DMS153 treated with DMSO at 0.1 percent for 48 hours (cell line): ENCODE measurements around the gene LRMDA.

Experiments
- DNase-seq: peaks from one replicate; lab custom pipeline; 2025; ENCODE audit not compliant: unreplicated experiment; lab: John Stamatoyannopoulos, UW

Gene LRMDA

DNA sequence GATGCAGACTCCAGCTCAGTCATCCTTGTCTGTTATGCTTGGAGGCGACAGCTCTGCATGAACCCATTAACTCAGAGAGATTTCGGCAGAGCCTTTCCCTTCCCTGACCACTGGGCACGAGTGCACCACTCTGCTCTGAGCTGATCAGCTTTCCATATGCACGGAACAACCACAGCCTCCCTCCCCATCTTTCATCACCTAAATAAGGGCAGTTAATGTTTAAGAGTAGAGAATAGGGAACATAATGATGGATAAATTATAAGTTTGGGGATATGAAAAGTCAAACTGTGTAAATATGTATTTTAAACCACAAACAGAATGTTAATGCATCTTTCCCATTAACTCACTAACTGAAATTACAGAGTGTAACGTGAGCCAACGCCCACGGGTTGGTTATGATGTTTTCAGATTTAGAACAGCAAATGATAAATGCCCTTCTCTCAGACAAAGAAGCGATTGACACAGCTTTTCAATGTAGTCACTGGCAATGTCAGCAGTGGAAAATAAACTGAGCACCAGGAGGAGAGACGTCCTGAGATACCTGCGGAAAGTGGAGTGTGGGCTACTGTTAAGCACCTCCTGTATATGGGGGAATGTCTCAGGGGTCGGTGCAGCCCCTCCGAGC is 658.2 kb downstream of the LRMDA start:
- peak; percentile 20 for DNase-seq

DNA sequence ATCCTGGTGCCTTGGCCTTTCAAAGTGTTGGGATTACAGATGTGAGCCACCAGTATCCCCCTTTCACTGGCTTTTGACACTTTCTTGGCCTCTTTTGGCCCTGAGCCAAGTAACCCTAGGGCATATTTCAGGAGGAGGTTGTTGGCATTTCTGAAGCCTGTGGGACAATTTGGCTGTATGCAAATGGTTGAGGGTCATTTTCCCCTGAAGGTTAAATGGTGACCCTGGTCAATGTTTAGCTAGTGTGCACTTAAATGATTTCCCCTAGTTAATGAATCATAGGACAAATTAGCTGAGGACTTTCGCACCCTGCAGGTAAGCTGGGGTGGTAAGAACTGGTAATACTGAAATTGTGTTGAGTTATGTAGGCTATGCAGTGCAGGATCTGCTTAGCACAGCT is 660.5 kb downstream of the LRMDA start:
- no peak for DNase-seq

DNA sequence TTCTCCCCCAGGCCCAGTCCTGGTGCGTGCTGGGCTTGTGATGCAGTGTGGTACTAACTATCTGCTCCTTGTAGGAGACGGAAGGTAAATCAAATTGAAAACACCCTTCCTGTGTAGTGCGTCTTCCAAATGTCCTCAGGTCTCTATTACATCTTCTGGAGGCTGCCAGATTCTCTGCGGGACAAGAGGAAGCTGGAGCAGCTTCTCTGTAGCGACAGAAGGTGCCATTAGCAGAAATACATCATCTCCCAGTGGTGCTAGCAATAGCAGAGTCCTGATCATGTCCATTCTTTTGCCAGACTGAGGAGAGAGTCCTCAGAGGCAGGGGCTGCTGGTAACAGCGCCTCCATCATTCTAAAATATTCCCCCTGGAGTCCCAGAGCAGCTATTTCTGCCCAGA is 675.2 kb downstream of the LRMDA start:
- no peak for DNase-seq

DNA sequence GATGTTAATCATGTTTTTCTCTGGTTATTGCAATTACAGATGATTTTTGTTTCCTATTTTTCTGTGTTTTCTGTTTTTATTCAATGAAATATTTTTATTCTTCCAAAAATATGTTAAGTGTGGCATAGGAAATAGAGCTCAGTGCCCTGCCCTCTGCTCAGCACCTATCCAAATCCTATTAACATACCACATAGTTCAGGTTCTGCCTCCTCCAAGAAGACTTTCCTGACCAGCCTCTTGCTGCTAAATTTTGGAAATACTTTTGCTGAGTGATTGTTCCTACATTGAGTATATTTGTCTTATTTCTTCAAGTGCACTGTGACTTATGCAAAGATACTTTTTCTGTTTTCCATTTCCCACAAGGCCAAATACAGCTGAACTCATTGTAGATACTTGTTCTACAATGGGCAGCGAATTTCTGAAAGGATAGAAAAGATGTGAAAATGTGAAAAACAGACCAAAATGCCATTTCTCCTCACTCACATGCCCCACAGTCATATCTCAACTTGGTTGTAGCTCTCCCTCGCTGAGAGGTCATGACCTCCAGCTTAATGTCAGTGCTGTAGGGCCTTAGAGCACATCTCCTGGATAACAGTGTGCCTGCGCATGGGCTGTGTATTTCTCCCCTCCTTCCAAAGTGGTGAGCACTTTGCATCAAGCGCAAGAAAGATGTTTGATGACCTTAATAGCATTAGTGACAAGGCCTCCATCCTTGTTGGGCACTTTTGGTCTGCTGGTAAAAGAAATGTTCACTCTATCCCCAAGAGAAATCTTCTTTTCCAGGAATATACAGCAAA is 677.3 kb downstream of the LRMDA start:
- no peak for DNase-seq

DNA sequence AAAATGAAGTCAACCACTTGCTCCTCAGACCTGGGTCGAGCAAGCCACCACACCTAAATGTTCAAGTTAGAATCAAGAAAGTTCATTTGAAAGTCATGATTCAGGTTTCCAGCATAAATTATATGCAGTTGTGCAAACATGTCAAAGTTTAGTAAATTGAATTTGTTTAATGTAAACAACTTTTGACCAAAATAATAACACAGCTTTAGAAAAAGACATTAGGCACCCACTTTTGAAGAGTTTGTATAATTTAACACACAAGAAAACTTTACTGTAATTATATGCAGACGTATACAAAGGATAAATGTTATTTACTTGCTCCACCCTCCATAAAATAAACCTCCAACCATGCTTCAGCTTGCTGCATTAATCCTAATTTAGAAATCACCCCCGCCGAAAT is 680.0 kb downstream of the LRMDA start:
- no peak for DNase-seq

DNA sequence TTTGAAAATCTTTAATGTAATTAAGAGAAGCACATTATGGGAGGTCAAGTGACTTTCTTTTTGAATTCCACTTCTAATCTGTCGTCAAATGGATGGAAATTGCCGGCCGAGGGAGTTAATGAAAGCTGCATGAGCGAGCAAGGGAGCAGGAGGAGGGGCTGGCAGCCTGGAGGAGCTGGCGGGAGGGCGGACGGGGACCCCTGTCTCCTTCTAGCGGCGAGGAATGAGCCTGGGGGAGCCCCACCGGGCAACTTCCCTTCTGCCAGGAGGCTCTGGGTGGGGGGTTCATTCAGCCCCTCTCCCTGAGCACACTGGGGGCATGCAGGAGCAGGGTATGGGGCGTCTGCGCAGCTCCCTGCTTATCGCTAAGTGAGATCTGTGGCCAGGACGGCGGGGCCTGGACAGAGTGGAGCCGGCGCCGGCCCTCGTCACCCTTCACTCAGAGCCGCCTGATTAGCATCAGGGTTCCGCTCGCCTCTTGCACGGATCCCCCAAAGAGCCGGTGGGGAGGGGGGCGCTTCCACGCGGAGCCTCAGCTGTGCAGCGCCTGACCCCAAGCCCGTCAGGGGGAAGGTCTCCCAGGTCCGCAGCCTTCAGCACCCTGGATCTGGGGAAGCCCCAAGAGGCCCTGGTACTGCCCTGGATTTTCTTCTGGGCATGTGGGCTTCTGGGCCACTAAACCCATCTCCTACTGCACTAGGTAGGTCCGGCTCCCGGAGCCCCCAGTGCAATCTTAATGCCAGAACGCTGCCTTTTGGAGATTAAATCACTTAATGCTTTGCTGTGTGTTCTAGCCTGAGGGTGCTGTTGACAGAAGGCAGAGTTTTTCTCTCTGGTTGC is 680.8 kb downstream of the LRMDA start:
- DNase-seq: no peak

DNA sequence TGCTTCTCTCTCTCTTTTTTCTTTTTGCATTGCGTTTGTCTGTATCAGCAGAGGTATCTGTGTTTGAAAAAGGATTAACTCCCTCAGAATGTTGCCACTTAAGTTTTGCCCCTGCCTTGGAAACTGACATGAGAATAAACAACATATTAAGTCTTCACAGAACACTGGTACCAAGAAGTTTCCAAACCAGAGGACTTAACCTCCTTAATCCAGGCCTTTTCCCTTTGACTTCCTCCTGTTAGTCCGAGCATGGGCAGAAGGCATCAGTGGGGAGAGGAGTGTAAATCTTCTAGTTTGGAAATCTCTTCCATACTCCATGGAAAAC is 681.4 kb downstream of the LRMDA start:
- no peak for DNase-seq

DNA sequence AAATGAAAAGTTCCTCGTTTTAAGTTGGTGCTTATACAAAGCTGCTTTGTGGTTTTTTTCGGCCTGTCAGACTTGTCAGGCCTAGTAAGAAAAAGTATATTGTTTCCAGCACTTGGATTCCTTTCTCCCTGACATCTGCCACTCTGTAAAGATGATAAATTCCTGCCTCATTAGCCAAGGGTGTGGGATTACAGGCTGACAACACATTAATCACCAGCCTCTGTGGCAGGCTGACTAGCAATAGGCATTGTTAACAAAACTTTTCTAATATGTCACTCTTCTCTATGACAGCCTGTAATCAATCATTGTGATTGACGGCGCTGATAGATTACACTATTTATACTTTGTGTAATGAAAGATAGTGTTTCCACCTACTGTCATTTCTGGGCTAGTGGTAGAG is 682.5 kb downstream of the LRMDA start:
- DNase-seq: no peak

DNA sequence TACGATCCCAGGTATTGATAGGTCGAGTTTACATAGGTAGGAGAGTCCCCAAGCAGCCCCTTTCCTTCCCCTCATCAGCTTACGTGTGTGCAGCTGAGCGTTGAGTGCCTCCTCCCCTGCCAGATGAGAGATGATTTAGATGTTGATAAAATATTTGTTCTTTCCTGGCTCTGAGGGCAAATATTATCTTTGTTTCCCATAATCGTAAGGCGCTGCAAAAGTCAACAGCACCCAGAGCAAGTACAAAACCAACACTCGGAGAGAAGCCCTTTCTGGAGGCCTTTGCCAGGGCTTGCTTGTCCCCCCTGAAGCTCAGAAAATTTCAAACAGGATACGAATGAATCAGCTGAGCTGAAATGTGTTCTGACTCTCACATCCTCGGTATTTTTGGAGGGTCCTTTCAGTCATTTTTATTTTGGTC is 683.2 kb downstream of the LRMDA start:
- DNase-seq: peak; percentile 54

DNA sequence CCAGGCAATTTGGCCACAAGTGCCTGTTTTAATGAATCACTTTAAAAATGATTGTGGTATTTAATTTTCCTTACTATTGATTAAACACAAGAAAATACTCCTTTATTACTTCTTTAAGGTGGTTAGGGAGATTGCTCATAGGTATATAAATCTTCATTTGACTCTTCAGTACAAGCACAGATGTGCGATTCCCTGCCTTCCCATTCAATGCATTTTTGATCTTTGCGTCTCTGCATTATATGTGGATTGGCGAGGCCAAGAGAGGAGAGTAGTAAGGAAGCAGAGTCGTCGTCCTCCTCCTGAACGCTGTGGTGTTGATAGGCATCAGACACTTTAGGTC is 683.7 kb downstream of the LRMDA start:
- no peak for DNase-seq

DNA sequence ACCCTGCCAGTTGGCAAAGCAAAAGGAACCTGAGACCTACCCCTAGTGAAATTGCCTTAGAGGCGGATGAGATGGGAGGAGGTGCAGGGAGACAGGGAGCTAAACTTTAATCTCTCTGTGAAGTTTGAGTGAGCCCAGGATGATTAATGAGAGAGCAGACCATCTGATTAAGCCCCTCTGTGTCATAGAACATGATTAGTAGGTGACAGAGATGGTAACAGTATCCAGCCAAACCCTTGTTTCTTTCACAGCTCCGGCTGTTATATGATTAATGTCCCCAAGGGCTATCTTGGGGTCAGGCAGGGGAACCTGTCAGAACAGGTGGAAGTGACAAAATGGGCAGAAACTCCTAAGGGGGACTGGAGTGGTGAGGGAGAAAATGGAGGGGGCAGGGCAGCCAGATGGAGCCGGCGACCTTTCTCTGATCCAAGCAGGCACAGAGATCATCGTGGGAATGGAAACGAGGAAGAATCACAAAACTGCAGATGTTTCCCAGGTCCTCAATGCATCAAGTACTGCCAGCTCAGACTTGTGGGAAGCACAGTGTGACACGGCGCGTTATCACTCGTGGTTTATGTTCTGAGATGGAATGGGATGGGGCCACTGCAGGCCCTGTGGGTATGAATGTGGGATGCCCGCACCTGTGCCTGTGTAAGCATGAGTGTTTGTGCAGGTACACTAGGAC is 684.2 kb downstream of the LRMDA start:
- peak; percentile 28 for DNase-seq

DNA sequence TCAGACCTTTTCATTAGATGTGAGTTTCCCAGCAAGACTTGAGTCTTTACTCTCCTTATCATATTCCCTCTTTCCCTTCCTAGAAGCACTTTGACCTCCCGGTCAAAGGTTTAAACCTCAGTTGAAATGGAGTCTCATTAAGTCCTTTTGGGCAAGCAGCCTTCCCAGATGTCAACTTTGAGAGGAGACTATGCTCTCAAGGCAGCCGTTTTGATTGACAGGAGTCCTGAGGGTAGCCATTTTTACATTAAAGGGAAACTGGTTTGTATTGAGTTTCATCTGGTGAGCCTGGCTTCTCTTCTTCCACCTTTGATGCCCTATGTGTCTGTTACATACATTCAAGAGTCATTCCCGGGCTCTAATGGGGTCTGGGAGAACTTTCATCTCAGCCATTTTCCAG is 685.1 kb downstream of the LRMDA start:
- no peak for DNase-seq

DNA sequence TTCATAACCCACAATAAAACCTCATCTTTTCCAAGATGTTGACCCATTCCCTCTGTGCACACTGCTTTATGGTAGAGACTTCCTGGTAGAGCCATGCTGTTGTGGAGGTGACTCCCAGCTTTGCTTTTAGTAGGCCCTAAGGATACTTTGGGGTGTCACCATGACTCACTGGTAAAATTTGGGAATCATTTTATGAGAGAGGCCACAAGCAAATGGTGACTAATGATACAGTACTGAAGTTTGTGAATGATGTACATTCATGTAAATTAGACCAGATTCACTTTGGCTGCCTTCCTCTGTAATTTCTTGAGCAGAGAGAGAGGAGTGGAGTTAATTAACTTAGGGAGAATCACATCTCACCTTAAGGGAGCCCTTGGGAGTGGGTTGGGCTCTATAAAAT is 686.5 kb downstream of the LRMDA start:
- no peak for DNase-seq

DNA sequence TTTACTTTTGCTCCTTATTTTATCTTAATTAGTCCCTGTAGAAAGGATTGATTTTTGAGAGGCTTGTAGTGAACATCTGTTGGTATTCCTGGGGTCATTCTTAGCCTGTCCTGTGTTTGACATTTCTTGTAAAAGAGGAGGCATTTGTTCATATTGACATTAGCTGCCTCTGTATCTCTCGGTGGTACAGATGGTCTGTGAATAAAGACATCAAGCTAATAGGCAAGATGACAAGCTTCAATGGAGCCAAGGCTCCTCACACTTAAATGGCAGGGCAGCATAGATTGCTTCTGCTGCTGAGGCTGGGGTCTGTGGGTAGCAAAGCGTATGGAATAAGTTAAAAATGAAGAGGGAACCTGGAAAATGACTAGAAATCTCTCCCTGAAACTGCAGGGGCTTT is 687.6 kb downstream of the LRMDA start:
- no peak for DNase-seq

DNA sequence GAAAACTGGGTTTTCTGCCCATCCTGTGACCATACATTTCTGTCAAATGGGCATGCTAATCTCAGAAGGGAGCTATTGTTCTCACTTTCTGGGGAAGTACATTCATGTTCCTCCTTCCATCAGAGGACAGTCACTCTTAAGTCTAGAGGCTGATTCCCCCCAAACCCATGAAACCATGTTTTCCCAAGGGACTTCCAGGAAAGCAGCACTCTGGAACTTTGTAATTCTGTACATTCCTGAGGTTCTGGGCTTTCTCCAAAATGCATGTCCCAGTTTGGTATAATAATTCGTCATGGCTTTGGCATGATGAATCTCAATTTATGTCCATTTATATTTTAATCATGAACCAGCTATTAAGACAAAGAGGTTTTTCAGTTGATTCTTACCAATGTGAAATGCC is 688.1 kb downstream of the LRMDA start:
- DNase-seq: no peak

DNA sequence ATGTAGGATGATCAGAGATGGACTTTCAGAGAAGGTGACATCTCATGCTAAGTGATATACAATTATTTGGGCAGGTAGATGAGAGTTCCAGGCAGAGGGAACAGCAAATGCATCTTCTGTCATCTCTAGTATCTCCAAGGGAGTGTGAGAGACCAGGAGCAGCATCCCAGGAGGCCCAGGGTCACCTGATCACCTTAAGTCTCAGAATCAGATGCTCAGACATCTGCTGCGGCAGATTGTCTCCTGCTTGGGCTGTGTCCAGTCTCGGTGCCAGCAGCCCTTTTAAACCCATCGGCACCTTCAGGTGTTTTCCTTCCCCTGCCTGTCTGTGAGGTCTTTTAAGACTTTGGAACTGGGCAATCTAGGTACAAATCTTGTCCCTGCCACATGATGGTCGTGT is 690.6 kb downstream of the LRMDA start:
- DNase-seq: no peak

DNA sequence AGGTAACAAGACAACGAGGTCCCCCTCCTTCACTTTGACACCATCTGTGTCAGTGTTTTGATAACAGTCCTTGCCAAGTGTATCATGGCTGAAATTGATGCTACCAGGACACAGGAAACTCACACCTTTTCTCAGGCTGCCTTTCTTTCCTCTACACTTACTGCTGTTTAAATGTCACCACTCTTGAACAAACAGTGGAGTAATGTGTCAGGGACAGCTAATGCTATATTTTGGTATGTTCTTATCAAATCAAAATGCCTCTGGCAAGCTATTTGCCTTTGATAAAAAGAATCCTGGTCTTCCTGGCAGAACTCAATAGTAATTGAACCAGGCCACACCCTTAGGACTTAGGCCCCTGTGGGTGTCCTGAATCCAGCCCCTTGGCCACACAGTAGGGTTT is 692.9 kb downstream of the LRMDA start:
- no peak for DNase-seq

DNA sequence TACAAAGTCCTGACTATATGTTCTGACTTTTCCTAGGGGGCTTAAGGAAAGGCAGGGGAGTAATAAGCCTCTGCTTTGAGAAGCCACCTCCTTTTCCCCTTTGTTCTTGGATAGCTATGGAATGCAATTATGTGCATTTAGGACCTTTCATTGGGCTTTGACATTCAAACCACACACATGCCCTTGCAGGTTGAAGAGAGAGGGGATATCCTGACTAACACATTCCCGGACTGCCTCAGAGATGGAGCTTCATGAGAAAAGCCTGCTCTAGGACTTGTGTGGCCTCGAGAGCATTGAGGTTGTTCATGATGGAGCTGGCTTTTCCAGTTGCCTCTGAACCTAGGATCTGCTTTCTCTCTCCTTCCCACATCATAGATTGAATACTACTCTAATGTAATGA is 694.5 kb downstream of the LRMDA start:
- DNase-seq: no peak

DNA sequence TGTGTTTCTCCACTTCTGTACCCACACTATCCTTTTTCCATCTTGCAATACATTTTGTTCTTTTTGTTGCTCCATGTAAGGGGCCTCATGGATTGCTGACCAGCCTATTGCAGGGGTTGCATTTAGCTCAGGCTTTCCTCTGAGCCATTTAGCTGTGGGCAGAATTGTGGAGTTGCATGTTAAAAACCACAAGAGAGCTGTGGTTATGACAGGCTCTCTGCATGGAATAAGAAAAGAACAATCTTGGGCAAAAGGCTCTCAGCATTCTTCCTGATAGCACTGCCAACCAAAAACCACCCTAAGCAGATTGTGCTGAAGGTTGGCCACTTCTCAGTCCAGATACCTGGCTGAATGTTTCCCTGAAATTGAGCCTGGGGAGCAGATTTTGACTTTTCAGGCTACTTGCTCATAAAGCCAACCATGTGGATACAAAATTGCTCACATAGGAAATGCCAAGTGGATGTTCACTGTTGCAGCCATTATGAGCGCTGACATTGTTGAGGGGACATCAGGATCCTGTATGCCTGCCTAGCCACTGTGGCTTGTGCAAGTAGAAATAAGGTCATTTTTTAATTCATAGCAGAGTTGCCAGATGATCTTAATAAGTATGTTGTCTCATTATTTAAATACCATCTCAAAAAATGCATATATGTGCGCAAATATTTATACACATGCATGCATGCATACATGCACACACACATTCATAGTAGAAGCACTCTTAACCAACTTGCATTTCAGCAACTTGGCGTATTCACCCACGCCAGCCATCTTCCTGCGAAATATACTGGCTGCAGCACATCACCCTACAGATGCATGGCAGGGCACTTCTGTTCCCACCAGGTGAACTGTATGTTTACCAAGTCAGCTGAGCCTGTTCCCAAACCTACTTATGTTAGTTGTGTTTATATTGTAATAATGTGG is 695.4 kb downstream of the LRMDA start:
- no peak for DNase-seq

DNA sequence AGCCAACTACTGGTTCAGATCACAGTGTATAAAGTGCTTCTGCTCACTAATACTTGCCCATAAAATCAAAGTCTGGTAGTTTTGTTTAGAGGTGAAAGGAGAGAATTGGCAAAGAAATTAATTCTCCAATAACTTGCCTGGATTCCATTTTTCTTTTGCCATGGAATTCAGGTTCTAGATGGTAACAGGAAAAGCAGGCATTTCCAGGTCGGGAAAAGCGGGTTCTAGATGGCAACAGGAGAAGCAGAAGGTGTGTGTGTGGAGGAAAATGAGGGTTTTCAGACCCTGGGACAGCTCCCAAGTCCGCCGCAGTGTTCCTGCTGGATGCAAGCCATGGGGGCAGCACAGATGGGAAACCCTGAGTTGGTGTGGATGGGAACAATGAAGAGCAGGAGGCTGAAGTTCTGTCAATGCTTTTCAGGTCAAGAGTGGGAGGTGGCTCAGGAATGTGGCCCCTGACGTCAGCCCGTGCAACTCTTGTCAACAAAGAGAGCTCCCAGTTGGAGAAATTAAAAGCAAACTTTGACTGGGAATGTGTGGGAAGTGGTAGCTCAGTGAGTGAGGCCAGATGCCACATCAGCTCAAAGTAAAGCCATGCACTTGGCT is 696.7 kb downstream of the LRMDA start:
- no peak for DNase-seq
